HG03060 (cell line): ENCODE data around the gene SNTG2.

ENCODE experiments used
- ATAC-seq: cut with Tn5 transposase; IDR thresholded peaks from one replicate; pipeline ENCODE4 v1.9.1; 2021; ENCODE audit warnings: low read depth, moderate number of reproducible peaks; ENCODE audit not compliant: unreplicated experiment

The SNTG2 gene

DNA sequence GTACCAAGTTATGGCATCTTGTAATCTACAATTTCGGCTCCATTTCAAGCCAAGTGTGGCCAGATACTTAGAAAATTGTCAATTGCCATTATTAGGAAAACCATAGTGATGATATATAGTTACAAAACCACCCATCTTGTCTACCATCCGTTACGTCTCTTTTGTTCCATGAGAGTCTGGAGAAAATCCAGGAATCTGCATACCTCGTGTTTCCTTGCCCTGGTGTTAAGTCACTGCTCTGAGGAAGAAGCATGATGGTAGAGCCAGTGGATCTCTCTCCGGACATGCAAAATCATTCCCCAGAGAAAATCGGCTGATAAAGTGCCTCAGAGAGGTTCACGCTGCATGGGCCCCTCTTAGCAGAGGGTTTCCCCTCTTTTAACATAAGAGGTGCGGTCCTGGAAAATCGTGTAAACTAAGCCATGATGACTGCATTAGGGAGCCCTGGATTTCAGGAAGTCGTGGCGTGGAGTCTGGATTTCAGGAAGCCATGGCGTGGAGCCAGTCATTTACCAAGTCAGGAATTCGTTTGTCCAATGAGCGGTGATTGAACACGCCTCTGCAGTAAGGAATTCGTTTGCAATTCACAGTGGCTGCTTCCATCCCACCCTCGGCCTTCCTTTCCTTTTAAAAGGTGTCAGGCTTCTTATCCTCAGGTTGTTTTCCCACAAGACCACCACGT lies 304.2 kb downstream of the SNTG2 start:
- no peak for ATAC-seq

DNA sequence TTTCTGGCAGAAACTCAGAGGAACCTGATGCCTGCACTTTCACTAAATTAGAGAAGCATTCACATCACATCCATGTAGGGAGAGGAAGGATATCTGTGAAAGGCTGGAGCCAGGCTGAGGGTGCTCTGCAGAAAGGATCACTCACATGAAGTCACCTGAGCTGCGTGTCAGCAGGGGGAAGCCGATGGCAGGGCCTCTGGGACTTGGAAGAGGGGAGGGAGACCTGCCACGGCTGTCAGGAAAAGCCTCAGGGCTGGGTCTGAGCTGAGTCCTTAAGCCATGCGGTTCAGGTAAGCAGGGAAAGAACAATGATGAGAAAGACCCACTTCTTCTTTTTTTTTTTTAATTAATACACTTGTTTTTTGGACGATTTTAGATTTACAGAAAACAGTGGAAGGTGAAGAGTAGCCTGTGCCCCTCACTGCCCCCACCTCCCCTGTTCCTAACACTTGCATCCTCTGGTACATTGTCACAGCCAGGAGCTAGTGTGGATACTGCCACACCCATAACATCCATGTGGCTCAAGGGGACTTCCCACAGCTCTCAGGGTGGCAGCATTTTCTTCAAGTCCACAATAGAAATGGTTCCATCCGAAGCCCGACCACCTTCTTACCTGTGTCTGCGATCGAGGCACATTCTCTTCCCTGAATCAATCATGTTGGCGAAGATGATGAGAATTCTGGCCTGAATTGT lies 306.1 kb downstream of the SNTG2 start:
- no peak for ATAC-seq

DNA sequence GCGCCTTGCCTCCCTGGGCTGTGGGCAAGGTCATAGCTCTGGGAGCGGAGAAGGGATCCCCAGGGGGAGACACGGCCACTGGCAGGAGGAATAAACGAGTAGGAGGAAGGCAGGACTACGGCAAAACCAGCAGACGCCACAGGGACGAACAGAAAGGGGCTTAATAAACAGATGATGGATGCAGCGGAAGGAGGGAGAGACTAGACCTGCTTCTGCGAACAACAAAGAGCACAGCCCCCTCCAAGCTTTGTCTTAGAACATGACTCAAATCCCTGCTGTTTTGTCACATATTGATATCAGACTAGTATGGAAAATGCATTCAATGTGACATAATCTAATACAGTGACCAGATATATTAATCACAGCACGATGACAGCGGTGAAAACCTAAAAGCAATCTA lies 306.7 kb downstream of the SNTG2 start:
- no peak for ATAC-seq

DNA sequence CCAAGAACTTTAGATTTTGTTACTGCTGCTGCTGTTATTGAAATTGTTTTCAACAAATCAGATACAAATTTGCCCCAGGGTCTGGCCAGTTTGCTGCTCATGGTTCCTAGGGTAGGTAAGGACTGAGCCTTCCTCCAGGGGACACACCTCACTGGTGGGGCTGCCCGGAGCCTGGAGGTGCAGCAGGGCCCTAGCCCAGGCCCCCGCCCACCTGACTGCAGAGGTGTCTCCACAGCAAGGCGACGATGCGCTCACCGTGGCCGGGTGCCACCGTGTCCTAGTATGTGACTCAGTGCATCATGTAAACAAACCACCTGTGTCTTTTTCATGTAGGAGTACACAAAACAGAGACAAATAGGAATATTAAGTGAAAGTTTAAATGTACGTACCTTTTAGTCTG lies 309.1 kb downstream of the SNTG2 start:
- ATAC-seq: no peak

DNA sequence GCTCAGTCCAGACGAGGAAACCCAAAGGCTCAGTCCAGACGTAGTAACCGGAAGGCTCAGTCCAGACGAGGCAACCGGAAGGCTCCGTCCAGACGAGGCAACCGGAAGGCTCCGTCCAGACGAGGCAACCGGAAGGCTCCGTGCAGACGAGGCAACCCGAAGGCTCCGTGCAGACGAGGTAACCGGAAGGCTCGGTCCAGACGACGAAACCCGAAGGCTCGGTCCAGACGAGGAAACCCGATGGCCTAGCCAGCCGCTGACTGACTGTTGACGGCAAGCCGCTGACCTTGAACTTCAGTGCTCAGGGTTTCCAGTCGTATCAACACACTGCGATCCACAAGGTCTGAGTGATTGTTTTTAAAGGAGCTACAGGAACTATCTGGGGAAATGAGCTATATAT lies 312.0 kb downstream of the SNTG2 start:
- ATAC-seq: no peak

DNA sequence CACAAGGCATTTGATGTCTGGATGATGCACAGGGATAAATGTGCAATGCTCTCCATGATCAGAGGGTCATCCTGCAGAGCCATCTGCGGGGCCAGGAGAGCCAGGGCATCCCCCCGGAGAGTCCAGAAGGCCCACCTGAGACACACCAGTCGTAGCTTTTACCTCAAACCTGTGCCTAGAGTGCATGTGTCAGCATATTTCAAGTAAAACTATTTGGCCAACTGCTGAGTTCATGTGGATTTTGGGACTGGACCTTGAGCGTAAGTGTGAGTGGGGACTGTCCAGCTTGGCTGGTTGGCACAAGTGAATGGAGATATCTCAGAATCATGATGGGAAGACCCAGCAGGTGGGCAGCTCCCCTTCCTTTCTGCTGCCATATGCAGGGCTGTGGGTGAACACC lies 314.8 kb downstream of the SNTG2 start:
- ATAC-seq: no peak

DNA sequence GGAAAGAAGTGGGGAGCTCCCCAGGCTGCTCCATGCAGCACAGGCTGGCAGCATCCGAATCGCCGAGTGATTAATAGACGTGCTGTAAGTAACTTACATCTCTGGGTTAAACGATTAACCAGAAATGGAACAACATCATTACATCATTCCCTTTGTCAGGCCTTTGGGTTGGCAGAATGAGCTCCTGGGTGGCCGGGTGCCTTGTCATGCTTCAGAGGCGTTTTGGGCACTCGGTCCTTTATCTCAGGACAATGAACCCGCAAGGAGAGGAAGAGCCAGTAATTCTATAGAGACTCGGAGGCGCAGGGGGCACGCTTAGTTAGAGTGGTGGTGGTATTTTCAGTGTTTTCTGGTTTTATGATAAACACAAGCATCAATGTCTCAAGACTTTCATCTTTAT lies 315.7 kb downstream of the SNTG2 start:
- no peak for ATAC-seq

DNA sequence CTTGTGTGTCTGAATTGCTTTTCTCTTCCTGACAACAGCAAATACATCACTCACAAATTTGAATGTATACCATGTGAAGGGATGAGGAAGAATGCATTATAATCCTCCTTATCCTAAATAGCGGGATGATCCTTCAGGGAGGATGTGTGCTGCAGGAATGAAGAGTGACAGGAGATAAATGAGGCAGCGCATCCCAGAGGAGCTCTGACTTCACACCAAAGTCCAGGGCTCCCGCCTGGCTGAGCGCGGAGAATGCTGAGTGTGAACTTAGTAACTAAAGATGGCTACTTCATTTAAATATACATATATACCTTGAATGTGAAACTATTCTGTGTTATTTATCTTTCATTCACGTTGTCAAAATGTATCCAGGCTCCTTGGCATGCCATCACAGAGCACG lies 317.4 kb downstream of the SNTG2 start:
- ATAC-seq: no peak

DNA sequence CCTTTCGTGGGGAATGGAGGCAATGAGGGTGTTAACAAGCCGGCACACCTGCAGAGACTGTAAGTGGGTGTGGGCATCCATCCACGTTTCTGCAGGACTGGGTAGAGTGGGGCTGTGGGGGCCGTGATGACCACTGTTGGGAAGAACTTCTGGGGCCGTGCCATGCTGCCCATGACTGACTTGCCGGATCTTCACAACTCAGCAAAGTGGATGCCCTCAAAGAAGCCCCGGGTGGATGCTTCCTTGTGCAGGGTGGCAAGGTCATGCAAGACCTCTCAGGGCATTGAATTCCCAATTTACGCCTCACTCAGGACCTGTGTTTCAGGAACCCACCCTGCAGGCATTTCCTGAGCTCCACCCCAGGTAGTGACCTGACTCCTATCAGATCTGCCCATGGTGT lies 319.2 kb downstream of the SNTG2 start:
- no peak for ATAC-seq

DNA sequence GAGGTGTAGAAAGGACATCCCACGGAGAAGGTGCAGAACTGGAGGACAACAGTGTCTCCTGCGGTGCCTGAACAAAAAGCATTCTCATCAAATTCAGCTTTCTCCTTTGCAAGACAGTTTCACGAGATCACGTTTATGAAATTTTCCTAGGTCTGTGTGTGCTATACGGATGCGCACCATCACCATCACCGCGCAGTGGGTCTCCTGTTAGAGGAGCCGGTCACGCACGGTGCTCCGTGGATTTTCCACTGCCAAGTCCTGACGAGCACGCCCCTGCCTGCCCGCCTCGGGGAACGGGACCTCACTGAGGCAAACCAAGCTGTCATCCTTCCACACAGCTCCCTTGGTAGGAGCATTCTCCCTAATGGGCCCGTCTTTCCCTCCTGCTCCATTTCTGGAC lies 322.2 kb downstream of the SNTG2 start:
- no peak for ATAC-seq

DNA sequence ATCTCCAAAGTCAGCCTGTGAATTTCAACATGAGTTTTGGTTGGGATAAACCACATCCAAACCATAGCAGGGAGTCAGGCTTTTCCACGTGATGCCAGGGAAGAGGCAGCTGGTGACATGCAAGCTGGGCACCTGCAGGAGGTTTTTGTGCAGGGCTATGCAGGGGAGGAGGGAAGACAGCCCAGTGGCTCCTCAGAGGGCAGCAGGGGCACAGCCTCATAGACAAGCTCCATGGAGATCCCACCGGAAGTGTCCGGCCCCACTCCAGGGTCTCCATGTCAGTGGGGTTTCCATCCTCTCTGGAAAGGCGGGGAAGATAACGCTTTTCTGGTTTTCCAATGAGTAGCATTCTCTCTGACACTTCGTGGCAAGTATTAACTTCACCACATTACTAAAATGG lies 327.0 kb downstream of the SNTG2 start:
- ATAC-seq: no peak

DNA sequence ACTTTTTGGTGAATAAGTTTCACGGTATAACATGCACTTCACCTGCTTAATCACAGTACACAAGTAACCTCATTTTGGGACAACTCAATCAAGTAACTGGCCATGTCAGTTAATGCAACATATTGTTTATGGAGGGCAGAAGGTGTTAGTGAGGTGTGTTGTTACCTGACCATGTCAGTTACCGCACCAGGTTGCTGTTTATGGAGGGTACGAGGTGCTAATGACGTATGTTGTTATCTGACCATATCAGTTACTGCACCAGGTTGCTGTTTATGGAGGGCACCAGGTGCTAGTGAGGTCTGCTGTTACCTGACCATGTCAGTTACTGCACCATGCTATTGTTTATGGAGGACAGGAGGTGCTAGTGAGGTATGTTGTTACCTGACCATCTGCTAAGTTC lies 327.5 kb downstream of the SNTG2 start:
- ATAC-seq: no peak

DNA sequence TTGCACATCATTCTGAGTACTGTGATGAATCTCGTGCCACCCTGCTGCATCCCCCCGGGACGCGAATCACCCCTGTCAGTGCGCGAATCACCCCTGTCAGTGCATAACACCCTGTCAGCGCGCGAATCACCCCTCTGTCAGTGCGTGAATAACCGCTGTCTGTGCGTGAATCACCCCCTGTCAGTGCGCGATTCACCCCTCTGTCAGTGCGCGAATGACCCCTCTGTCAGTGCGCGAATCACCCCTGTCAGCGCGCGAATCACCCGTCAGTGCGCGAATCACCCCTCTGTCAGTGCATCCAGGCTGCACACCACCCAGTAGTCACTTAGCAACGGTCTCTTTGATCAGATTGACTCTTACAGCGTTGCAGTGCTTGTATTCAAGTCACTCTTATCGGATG lies 328.2 kb downstream of the SNTG2 start:
- ATAC-seq: no peak

DNA sequence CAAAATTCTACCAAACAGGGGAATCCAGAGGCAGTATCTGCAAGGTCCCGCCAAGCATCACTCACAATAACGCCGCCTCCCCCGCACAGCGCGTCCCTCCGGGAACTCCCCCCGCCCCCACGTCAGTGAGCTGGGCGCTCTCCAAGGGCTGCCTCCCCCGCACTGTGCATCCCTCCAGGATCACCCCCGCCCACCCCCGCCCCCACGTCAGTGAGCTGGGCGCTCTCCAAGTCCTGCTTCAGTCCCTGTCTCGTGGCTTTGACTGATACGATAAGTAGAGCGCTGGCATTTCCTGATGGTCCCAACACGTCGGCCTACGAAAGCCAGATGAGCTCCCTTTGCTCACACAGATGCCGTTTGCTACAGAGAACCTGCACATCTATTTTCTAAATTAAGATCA lies 331.9 kb downstream of the SNTG2 start:
- no peak for ATAC-seq

DNA sequence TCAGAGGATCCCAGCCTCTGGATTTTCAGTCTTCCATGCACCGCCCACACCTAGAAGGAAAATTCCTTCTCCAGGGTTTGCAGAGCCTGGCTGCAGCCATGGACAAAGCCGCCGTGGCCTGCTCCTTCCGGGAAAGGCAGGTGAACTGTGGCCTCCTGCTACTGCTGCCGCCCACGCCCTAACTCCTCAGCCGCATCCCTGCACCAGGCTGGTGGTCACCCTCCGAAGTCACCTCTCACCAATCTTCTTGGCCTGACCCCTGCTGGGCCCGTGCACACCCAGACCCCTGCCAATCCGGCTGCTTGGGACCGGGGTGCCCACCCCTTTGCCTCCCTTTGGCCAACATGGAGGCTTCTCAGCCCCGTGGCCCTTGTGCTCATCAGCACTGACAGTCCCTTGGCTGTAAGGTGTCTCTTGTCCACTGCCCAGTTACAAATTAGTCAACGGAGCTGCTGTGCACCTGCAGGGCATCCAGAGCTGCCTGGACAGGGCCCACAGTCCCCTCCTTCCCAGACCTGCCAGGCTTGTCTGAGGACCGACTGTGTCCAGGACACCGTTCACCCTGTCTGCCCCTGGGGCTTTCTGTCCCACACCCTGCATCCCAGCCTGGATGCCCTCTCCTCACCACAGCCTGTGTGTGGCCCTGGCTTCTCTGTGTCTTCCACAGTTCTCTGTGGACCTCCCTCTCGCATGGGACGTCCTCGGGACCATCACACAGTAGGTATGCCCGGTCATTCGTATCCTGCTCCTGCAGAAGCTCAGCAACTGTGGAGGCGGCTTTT lies 332.6 kb downstream of the SNTG2 start:
- no peak for ATAC-seq

DNA sequence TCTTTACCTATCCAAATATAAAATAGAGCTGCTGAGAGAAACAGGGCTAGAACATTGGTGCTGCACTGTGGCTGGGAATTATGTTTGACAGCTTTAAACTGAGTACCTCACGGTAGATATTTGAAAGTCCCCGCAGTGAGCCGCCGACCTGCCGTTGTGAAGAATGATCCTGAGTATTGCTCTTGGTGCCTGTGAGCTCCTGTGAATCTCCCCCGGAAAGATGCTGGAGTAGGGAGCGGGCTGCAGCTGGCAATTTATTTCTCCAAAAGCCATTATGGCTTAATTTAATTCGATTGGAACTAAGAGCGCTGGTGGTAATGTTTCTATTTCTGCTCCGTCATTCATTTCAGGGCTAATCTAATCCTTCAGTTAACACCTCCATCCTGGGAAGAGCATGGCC lies 333.2 kb downstream of the SNTG2 start:
- ATAC-seq: no peak

DNA sequence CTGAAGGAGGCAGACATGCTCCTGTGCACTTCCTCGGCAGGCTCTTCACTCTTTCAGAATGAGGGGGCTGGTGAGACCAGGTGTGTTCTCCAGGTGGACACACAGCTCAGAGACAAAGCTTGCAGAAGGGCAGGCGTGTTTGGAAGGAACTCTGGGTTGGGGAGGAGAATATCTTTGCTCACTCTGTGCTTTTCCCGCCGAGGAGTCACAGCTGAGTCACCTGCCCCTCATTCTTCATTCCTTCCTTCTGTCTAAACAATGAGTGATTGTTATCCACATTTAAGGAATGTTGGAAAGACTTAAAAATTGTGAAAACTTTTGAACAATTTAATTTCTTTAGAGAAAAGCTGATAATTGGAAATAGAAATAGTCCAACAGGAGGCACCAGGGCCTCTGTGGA lies 336.3 kb downstream of the SNTG2 start:
- no peak for ATAC-seq

DNA sequence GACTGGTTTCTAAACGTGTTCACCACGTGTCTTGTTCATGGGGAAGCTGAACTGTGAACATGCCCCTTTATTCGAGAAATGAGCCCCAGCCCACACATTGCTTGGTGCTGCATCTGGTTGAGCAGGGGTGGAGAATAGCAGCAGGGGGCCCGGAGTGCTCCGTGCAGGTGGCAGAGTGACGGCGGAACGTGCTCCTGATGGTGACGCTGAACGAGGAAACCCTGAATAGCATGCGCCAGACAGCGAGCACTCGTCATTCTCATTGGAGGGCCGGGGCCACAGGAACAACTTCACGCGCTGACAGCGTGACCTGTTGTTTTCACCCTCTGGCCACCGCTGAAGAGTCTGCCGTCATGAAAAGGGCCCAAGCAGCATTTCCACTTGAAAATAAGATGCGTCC lies 336.8 kb downstream of the SNTG2 start:
- ATAC-seq: no peak

DNA sequence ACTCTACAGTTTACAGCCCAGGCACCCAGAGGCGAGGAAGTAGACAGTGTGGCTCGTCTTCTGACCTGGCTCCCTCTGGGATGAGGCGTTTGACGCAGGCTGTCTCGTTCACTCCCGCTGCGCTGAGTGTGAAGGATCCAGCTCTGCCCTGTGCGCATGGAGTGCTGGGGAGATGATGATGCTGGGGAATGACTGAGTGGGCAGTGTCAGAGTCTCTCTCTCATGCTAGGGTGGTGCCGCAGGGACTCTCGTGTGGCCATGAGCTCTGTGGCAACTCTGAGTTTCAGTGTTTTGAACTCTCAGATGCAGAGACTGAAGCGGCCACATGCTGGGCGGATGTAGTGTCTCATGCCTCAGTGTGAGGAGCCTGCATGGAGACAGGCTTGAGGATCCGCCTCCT lies 344.3 kb downstream of the SNTG2 start:
- ATAC-seq: no peak

DNA sequence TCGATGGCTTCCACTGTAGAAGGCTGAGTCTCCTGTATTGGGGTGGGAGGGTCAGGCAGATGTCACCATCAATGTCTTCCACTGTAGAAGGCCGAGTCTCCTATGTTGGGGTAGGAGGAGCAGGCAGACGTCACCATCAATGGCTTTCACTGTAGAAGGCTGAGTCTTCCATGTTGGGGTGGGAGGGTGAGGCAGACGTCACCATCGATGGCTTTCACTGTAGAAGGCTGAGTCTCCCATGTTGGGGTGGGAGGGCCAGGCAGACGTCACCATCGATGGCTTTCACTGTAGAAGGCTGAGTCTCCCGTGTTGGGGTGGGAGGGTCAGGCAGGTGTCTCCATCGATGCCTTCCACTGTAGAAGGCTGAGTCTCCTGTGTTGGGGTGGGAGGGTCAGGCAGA lies 345.1 kb downstream of the SNTG2 start:
- ATAC-seq: no peak

DNA sequence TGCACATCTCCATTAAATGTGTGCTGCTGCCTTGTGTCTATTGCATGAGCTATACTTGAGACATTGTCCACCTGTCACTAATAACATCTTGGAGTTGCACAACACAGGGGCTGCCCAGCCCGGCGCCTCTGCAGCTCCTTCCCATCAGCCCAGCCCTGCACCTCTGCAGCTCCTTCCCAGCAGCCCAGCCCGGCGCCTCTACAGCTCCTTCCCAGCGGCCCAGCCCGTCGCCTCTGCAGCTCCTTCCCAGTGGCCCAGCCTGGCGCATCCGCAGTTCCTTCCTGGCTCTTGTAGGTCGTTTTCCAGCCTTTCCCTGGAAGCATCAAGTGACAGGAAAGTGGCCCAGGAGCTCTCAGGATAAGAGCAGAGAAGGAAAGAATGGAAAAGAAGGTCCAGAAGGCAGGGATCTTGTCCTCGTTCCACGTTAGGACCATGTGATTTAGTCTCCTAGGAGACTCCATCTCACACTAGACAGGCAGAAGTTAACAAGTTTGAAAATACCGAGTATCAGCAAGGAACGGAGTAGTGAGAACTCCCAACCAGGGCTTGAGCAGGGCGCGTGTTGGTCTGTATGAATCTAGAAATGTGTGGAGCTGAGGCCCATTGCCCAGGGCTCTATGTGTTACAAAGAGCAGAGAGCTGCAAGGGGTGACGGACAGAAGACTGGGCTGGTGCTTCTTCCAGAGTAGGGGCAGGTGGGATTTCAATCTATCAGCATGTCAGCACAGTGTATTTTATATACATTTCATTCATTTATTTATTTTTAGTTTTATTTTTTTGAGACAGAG lies 346.9 kb downstream of the SNTG2 start:
- no peak for ATAC-seq
